MV-4-11 (cell line): Measurements from ENCODE around the gene HELZ.
"Not testable (repeated sequence)": the region's sequence is repeated elsewhere in the genome, so short reads cannot be mapped to it uniquely, and the experiment has no call there.

Source experiments
- DNase-seq: peaks from one replicate; lab custom pipeline; 2025; lab: John Stamatoyannopoulos, UW

Gene HELZ

GRCh38 chr17:67227488-67227887 is 17.5 kb downstream of the HELZ start:
- DNase-seq, result no peak

- no peak for DNase-seq
Measured at GRCh38 chr17:67225316-67225715, 19.7 kb downstream of the HELZ start.

DNA sequence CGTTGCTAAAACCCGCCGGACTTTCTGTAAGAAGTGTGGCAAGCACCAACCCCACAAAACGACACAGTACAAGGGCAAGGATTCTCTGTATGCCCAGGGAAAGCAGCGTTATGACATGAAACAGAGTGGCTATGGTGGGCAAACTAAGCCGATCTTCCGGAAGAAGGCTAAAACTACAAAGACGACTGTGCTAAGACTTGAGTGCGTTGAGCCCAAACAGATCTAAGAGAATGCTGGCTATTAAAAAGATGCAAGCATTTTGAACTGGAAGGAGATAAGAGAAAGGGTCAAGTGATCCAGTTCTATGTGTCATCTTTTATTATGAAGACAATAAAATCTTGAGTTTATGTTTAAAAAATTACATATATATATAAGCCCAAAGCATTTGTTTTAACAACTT is 20.3 kb downstream of the HELZ start:
- no peak for DNase-seq

GRCh38 chr17:67223924-67224323 is 21.1 kb downstream of the HELZ start:
- peak; percentile 53 for DNase-seq

- DNase-seq, result peak; percentile 50
Measured at GRCh38 chr17:67221062-67221998, 23.7 kb downstream of the HELZ start.

DNA sequence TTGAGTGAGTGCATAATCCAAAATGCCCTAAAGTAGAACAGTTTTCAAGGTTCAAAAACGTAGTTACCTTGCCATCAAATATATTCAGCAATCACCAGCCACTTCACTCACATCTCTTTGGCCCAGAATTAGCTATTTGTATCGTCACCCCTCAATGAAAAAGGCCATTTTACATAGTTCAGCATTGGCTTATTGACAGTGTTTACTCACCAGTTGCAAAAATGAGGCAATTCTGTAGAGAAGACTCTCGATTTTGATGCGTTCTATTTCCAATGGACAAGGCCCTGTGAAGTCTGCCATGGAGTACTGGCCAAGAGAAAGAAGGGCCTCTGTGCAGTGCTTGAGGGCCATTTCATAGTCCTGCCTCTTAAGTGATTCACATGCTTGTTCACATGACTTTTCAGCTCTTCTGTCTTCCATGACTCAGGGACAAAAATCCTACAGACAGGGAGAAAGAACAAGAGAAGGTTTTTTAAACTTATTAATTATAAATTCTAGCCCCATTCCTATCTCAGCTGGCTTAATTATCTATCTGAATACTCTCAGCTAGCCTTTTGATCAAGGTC is 26.5 kb downstream of the HELZ start:
- DNase-seq, result no peak

GRCh38 chr17:67217446-67217845 is 27.6 kb downstream of the HELZ start:
- DNase-seq, result no peak

DNA sequence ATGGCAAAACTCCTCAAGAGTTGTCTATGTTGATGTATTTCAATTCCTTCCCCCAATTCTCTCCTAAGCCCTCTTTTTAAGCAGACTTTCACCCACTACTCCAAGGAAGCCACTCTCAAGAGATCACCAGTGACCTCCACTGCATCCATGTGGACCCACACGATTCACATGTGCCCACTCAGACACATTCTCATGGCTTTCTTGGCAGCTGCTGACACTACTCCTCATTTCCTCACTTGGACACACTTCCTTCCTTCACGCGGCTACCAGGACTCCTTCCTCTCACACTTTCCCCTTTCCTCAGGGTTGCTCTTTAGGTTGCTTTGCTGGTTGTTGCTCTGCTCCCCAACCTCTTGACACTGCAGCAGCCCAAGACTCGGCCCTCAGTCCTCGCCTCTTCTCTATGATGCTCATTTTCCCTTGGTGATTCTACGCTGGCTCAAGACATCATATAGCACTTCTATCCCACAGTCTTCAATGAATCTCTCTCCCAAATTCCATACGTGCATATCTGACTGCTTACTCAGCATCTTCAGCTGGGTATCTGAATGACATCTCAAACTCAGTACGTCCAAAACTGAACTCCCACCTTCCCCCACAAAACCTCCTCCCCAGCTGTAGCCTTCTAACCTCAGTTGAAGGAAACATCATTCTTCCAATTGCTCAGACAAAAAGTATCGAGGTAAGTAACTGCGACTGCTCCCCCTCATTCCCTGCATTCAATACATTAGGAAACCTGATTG is 28.2 kb downstream of the HELZ start:
- no peak for DNase-seq

DNA sequence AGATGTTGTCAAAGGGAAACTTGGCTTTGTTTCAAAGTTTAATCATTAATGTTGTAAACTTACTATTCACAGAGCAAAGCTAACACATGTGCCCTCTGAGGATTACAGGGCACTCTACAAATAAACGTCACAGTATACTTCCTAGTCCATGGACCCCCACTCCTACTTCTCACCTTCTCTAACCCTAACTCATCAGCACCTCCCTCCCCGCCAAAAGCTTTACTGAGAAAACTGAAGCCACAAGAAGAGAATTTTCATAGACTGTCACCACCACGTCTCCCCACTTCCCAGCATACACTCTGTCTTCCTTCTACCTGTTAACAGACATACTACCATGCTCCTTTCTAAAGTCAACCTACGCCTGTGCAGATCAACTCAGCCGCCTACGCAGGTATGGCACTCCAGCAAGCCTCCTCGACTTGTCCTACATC is 29.0 kb downstream of the HELZ start:
- DNase-seq, result no peak

DNA sequence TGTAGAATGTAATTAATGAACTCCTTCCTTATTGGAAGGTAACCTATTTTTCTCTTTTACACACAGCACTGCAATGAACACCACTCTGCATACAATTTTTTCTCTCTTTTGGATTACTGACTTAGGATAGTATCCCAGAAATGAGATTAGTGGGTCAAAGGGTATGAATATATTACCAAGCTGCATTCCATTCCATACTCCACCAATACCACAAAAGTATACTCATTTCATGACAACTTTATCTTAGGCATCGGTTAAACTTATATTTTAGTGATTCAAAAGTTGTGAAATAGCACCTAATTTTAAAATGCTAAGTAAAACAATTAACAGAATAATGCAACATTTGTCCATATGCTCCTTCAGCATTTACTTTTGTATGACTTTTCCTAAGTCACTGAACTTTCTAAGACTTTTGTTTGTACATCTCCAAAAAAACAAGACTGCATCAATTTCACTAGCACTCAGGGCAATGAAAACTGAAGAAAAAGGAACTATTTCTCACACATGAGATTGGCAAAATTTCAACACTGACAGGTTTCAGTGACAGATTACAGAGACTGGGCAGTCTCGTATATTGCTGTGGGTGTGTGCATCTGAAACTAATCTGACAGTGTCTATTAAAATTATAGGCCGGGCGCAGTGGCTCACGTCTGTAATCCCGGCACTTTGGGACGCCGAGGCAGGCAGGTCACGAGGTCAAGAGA is 32.1 kb downstream of the HELZ start:
- DNase-seq, result peak; percentile 81

- no peak for DNase-seq
Measured at GRCh38 chr17:67212231-67212630, 32.8 kb downstream of the HELZ start.

DNA sequence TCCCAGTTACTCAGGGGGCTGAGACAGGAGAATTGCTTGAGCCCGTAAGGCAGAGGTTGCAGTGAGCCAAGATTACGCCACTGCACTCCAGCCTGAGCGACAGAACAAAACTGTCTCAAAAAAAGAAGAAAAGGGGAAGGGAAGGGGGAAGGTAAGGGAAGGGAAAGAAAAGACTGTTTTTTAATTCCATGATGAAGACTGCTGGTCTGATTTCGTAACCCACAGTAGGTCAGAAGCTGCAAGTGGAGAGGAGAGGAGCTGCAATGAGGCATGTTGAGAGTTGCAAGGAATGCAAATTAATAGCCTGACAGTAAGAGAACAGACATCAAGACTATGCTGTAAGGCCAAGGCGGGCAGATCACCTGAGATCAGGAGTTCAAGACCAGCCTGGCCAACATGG is 33.3 kb downstream of the HELZ start:
- peak; percentile 93 for DNase-seq

DNA sequence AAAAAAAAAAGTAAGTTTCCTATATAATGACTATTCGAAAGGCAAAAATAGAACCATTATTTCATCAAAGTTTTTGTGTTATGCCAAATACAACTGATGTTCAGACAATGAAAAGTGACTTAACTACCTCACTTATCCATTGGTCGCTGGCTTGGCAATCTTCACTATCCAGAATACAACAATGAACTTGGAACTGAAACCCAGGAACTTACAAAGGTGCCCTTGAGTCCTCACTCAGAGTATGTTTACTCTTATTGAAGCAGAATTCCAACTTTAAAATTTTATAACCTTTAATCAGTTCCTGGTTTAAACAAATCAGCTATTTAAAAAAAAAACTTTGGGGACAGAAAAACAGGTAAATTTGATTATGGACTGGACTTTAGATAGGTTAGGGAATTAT is 34.1 kb downstream of the HELZ start:
- DNase-seq, result no peak

DNA sequence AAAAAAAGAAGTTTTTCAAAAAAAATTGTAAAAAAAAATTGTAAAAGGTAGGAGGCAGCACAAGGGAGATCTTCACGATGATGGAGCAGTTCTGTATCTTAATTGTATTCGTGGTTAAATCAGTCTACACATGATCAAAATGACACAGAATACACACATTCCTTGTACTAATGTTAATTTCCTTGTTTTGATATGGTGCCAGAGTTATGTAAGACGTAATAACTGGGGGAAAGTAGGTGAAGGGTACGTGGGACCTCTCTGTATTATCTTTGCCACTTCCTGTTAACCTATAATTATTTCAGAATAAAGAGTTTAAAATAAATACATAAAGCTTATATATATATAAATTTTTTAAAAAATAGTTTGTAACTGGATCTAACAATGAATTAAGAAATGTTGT is 36.8 kb downstream of the HELZ start:
- DNase-seq, result no peak

GRCh38 chr17:67203818-67204217 is 41.2 kb downstream of the HELZ start:
- no peak for DNase-seq

GRCh38 chr17:67202503-67202902 is 42.5 kb downstream of the HELZ start:
- no peak for DNase-seq

- no peak for DNase-seq
Measured at GRCh38 chr17:67200727-67201301, 44.2 kb downstream of the HELZ start.

GRCh38 chr17:67198131-67198530 is 46.9 kb downstream of the HELZ start:
- DNase-seq, result no peak

DNA sequence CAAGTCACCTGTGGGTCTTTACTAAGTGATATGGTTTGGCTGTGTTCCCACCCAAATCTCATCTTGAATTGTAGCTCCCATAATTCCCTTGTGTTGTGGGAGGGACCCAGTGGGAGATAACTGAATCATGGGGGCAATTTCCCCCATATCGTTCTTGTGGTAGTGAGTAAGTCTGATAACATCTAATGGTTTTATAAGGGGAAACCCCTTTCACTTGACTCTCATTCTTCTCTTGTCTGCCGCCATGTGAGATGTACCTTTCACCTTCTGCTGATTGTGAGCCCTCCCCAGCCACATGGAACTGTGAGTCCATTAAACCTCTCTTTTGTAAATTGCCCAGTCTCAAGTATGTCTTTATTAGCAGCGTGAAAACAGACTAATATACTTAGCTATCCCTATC is 48.0 kb downstream of the HELZ start:
- not testable (repeated sequence) for DNase-seq

- DNase-seq, result no peak
Measured at GRCh38 chr17:67196422-67196821, 48.6 kb downstream of the HELZ start.

GRCh38 chr17:67194134-67194533 is 50.9 kb downstream of the HELZ start:
- no peak for DNase-seq

DNA sequence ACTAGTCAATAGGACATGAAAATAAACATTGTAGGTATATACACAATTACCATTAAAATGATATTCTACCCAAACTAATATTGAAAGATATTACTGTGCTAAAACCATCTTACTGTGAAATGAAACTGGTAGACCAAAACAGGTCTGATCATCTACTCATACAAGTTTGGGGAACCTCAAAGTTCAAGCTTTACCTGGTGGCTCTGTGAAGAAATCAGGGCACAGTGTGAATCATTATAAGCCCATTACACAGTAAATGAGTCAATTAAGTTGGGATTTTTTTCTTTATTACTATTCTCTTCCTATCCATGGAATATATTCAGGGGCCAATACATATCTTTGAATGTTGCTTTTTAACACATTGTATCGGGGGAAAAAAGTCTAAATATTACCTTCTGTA is 57.1 kb downstream of the HELZ start:
- DNase-seq, result no peak
